CD4-positive, alpha-beta T cell treated with Interleukin-6 for 4 hours (primary cell): ENCODE data around the gene SEC14L1.
"Not testable (repeated sequence)": the region's sequence is repeated elsewhere in the genome, so short reads cannot be mapped to it uniquely, and the experiment has no call there.

Experiments used
- DNase-seq: peaks from one replicate; pipeline ENCODE4 v3.0.0-alpha.2; 2020; ENCODE audit warnings: mixed read lengths

The SEC14L1 gene

DNA sequence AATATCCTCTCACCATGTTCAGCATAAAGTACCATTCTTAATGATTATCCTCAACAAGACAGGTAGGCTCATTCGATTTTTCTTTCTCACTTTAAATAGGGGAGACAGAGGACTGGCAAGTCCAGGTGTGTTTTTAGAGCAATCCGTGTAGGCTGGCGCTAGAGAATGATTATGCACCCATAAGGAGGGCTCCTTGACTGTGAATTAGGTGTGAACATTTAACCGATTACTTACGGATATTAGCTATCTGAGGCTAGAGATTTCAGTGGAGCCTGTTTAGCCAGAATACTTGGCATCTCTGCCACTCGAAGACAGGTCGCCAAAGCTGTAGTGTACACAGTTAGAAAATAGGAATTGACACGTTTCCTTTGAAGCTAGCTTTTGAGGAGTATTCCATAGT lies 1.9 kb downstream of the SEC14L1 start:
- no peak for DNase-seq

- no peak for DNase-seq
Measured at GRCh38 chr17:77143306-77143705, 2.5 kb downstream of the SEC14L1 start.

GRCh38 chr17:77144227-77144626 lies 3.5 kb downstream of the SEC14L1 start:
- DNase-seq = no peak

GRCh38 chr17:77145224-77145611 lies 4.4 kb downstream of the SEC14L1 start:
- DNase-seq = no peak

DNA sequence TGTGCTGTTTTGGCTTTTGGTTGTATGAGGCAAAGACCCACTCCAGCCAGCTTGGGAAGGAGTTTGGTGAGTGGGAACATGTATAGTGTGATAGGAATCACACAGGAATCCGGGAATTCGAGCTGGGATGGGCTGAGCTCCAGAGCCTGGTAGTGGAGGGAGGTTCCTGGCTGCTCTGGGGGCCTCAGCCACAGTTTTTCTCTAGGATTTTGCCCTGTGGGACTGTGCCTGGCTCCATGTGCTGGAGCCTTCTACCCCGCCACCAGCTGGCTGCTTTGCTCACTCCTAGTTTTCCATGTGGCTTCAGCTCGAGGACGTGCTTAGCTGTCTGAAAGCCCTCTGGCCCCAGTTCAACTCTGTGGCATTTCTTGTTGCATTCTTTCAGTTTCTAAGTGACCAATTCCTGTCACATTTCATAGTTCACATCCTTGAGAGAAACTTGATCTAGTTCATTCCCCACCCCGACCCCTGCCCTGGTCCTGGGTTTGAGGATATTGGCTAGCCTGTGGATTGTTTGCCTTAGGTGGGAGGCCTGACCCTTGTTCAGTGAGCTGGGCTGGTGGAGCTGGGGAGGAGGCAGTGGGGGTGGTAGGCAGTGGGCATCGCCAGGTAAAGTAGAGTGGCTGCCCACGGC lies 5.0 kb downstream of the SEC14L1 start:
- no peak for DNase-seq

- DNase-seq = no peak
Measured at GRCh38 chr17:77146246-77146632, 5.5 kb downstream of the SEC14L1 start.

GRCh38 chr17:77146882-77147281 lies 6.1 kb downstream of the SEC14L1 start:
- DNase-seq = no peak

DNA sequence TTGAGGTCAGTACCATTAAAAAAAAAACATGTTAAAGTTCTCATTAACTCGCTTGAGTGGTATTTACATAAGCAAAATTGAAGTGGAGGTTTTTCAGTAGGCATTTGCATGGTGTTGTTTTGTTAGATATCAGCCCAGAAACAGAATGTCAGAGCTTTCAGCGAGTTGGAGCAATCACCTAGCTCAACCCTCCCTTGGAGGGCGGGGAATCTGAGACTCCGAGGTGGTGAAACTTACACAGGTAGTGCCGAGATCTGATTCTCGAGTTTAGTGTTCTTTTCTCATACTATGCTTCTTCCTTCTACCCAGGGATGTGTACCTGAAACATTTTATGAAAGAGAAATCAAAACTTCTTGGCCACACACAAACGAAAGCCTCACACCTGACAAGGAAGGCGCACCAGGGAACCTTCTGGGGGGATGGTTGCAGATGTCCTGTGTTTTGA lies 6.6 kb downstream of the SEC14L1 start:
- no peak for DNase-seq

GRCh38 chr17:77148077-77148939 lies 7.5 kb downstream of the SEC14L1 start:
- DNase-seq = no peak

DNA sequence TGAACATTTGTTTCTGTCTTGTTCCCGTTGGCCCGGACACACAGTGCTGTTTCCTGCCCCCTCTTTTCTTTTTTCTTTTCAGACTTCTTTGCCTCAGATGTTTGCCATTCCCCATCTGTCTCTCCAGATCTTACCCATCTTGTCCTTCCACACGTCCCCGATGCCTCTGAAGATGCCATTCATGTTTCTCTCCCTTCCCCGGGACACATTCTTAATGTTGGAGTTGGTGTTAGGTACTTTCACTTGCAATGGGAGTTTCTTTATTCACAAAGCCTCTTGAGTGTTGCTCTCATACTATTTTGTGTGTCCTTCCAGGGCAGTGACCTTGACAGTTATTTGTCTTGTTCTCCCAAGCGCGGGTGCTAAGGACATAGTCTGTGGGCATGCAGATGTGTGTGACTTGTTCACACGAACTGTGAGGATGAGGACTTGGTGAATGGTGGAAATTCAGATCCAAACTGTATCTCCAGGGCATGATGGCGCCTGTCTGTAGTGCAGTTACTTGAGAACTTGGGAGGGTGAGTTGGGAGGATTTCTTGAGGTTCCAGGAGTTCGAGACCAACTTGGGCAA lies 8.3 kb downstream of the SEC14L1 start:
- no peak for DNase-seq

GRCh38 chr17:77150196-77150595 lies 9.4 kb downstream of the SEC14L1 start:
- DNase-seq = no peak

DNA sequence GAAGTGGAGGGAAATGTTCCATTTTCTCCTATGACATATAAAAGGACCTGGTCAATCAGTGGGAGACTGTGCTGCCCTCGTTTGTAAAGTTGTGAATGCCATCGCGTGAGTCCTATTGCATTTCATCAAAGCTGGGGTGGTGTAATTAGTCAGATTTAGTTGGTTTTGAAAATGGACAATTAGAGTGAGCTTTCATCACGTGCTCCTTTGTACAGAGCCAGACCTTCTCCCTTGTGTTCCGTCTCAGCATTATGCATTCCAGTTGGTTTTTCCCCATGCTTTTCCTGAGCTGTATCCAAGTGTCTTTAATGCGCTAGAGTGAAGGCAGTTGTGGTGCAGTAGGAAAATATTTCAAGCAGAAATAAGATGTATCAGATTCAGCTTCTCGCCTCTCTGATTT lies 10.4 kb downstream of the SEC14L1 start:
- no peak for DNase-seq

DNA sequence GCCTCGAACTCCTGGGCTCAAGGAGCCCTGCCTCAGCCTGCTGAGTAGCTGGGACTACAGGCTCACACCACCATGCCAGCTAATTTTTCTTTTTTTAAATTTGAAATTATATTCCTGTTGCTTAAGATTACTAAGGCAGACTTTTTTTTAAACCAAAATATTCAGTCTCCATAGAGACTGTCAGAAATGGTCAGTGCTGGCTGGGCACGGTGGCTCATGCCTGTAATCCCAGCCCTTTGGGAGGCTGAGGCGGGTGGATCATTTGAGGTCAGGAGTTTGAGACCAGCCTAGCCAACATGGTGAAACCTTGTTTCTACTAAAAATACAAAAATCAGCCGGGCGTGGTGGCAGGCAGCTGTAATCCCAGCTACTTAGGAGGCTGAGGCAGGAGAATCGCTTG lies 11.3 kb downstream of the SEC14L1 start:
- DNase-seq = not testable (repeated sequence)

- DNase-seq = no peak
Measured at GRCh38 chr17:77153472-77153871, 12.7 kb downstream of the SEC14L1 start.

DNA sequence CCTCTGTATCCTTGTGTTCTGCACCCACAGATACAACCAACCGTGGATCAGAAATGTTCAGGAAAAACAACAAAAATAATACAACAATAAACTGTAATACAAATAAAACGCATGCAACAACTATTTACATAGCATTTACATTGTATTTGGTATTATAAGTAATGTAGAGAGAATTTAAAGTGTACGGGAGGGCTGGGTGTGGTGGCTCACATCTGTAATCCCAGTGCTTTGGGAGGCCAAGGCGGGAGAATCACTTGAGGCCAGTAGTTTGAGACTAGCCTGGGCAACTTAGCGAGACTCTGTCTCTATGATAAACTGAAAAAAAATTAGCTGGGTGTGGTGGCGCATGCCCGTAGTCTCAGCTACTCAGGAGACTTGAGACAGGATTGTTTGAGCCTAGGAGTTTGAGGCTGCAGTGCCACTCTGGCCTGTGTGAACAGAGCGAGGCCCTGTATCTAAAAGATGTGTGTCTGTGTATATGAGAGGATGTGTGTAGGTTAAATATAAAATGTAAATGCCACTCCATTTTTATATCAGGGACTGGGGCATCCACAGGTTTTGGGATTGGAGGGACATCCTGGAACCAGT lies 13.3 kb downstream of the SEC14L1 start:
- no peak for DNase-seq

DNA sequence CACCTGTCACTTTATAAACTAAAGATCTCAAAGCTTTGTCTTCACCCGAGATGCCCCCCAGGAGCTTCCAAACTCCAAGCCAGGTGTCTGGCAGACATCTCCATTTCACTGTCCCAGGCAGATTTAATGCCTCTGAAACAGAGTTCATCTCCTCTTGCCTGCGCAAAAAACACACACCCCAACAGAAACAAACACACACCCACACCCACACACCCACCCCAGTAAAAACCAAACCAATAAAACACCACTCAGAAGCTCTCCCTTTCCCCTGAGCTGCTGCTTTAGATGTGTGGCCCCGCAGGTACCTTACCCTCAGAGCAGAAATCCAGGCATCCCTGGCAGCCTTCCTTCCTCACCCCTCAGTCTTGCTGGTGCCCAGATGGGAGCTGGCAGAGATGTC lies 14.4 kb downstream of the SEC14L1 start:
- no peak for DNase-seq

DNA sequence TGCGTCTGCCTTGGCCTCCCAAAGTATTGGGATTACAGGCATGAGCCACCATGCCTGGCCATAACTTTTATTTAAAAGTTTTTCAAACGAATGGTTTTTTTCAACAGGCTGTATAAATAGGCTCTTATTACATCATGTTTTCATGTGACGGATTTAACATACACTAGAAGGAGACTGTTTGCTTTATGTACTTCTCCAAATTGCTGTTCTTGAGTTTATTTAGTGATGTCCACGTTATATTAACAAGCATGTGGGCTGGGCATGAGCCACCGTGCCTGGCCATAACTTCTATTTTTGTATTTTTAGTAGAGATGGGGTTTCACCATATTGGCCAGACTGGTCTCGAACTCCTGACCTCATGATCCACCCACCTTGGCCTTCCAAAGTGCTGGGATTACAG lies 17.0 kb downstream of the SEC14L1 start:
- not testable (repeated sequence) for DNase-seq

DNA sequence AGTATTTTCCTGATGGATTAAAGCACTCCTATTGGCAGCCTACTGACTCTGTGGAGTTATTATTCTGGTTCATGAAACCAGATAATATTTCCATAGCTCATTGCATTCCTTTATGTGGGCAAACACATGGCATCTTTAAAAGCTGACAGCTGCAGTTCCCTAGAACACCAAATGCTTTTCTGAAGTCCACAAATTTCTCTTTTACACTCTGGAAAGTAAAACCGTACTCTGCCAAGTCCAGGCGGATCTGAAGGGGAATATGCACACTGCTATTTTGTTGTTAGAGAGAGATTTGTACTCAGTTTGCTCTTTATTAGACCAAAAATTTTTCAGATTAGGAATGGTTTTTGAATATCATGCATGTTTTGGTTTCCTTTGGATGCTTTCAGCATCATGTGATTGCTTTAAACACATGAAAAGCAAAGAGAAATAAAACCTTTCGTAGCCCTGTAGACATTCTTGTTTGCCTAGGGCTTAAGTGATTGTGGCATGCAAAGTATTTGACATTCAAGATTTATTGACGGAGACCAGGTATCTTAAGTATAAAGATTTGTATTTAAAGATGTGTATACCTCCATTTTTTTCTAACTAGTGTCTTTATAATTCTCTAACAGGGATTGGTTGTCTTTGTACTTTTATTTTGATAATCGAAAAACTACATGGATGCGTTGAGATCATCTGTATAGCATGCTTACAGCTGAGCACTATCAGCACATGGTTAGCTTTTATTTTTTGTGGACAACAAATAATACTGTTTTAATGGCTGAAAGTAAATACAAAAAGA lies 19.5 kb downstream of the SEC14L1 start:
- DNase-seq = no peak

DNA sequence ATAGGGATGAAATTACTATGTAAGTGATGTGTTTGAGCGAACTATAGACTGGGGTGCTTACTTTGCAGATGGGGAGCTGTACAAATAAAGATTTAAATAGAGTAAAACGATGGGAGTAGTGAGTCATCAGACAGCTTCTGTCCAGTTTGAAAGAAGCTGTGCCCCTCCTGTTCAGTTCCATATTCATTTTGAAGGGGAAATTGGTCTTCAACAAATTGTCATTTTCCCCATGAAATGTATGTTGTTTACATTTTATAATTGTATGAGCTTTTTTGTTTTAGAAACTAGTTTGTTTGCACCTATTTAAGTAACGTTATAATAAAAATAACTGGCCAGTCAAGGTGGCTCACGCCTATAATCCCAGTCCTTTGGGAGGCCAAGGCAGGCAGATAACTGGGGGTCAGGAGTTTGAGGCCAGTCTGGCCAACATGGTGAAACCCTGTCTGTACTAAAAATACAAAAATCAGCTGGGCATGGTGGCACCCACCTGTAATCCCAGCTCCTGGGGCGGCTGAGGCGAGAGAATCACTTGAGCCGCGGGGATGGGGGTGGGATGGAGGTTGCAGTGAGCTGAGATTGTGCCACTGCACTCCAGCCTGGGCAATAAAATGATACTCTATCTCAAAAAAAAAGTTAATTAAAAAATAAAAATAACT lies 20.2 kb downstream of the SEC14L1 start:
- no peak for DNase-seq

DNA sequence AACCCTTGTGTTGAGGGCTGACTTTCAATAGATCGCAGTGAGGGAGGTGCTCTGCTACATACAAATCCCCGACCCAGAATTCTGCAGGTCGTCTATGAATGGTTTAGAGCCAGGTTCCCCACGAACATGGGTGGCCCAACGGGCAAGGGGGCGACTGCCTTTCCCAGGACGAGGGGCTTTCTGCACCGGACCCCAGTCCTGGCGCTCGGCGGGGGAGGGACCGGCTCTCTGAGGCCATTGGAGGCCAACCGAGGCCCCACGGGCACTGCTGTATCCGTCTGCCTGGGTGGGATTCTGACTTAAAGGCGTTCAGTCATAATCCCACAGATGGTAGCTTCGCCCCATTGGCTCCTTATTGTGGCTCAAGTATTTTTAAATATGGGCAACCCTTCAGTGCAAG lies 21.2 kb downstream of the SEC14L1 start:
- no peak for DNase-seq

- no peak for DNase-seq
Measured at GRCh38 chr17:77163001-77163400, 22.2 kb downstream of the SEC14L1 start.
